Adrenal gland (tissue), 5 donors: ENCODE results near the gene FOCAD.

Source experiments
- POLR2A ChIP-seq, 2 donors: fragments of 450-650 bp; IDR thresholded peaks; one replicate each; pipeline ENCODE4 v1.6.1; 2017; ENCODE audit warnings: antibody characterized with exemption in 2 of 2, mild to moderate bottlenecking in 2 of 2, moderate library complexity in 1 of 2
- TF ChIP-seq, protein P1 (sequence below), 6 experiments: fragments of 450-650 bp in 4 of 6; fragments of 200-600 bp in 2 of 6; sonication (generic) in 1 of 6; IDR thresholded peaks; 1 replicate in 5 of 6; 2 replicates in 1 of 6; pipeline versions ENCODE4 v1.5.1 to v1.8.0; 2016 to 2021; ENCODE audit warnings: antibody characterized with exemption in 6 of 6, mild to moderate bottlenecking in 2 of 6, moderate library complexity in 1 of 6
- donor health status: DM: no; HTN: no; CAD: no.

DNA sequence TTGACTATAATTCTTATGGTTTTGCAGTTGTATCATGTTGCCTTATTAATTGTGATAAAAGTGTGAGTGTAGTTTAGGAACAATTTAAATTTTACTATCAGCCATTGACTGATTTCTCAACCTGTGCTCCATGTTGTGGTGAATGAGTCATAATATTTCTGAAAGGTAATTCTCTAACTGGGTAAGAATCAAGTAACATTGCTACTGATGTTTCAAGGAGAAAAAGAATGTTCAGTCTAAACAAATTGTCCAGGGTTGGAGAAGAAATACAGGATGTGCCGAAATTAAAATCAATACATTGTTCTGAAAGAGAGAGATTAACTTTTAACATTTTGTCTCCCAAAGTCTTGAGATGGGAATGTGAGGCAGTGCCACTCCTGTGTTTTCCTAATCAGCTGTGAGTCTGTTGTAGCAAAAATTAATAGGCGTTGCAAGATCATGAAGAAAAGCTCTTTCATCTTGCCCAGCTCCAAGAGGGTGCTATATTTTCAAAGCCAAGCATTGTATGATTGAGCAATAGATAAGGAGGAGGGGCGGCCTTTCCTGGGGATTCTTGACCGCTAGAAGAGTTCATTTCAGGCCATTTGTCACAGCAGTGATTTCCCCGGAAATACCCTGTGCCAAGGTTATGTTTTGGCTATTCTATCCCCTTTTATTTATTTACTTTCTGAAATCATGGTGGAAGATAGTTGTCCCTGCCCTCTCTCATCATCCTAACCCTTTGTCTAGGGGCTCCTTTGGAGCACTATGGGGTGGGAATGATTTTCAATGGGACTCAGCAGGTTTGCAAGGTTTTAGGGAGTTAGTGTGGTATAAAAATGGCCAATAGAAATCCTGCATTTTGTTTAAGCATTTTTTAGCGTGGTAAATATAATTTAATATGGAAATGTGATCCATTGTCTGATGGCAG lies 151.6 kb downstream of the FOCAD start:
- TF ChIP-seq POLR2A (IDR thresholded peaks at IDR 0.05), result no peak
- TF ChIP-seq, protein P1, sequence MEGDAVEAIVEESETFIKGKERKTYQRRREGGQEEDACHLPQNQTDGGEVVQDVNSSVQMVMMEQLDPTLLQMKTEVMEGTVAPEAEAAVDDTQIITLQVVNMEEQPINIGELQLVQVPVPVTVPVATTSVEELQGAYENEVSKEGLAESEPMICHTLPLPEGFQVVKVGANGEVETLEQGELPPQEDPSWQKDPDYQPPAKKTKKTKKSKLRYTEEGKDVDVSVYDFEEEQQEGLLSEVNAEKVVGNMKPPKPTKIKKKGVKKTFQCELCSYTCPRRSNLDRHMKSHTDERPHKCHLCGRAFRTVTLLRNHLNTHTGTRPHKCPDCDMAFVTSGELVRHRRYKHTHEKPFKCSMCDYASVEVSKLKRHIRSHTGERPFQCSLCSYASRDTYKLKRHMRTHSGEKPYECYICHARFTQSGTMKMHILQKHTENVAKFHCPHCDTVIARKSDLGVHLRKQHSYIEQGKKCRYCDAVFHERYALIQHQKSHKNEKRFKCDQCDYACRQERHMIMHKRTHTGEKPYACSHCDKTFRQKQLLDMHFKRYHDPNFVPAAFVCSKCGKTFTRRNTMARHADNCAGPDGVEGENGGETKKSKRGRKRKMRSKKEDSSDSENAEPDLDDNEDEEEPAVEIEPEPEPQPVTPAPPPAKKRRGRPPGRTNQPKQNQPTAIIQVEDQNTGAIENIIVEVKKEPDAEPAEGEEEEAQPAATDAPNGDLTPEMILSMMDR (IDR thresholded peaks at IDR 0.05), result no peak
